Stimulated activated CD8-positive, alpha-beta memory T cell treated with anti-CD3 and anti-CD28 coated beads, Interleukin-4, amount 100 ng/mL, for 1 hour (primary cell): ENCODE results near the gene GSTP1.

Experiments
- DNase-seq, 2 donors: peaks; one replicate each; pipeline ENCODE4 v3.0.0-alpha.2; 2020; ENCODE audit warnings: low read depth in 2 of 2, low spot score in 1 of 2

The GSTP1 gene

DNA sequence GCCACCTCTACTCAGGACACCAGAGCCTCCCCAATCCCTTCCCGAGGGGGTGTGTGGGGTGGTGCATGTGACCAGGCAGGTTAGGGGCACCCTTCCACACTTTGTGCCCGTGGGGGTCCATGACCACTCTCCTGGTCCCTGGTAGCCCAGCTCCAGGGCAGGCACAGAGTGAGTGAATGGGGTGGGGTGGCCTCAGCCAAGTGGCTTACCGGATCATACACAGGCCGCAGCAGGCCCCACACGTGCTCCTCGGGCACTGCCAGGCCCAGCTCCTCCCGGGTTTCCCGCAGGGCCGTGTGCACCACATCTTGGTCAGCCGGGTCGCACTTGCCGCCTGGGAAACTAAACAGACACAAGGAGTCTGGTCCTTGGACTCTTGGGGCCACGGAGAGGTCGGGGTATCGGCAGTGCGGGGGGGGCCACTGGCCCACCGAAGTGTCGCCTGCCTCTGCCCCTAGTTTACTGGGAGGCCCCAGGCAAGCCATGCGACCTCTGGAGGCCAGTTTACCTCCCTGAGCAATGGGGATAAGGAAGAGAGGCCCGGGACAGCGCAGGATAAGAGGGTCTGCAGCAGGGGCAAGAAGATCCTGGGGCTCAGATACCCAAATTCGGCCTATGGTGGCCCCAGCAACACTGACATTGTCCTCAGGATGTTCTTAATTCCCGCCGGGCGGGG is 45.2 kb downstream of the GSTP1 start:
- no peak for DNase-seq

DNA sequence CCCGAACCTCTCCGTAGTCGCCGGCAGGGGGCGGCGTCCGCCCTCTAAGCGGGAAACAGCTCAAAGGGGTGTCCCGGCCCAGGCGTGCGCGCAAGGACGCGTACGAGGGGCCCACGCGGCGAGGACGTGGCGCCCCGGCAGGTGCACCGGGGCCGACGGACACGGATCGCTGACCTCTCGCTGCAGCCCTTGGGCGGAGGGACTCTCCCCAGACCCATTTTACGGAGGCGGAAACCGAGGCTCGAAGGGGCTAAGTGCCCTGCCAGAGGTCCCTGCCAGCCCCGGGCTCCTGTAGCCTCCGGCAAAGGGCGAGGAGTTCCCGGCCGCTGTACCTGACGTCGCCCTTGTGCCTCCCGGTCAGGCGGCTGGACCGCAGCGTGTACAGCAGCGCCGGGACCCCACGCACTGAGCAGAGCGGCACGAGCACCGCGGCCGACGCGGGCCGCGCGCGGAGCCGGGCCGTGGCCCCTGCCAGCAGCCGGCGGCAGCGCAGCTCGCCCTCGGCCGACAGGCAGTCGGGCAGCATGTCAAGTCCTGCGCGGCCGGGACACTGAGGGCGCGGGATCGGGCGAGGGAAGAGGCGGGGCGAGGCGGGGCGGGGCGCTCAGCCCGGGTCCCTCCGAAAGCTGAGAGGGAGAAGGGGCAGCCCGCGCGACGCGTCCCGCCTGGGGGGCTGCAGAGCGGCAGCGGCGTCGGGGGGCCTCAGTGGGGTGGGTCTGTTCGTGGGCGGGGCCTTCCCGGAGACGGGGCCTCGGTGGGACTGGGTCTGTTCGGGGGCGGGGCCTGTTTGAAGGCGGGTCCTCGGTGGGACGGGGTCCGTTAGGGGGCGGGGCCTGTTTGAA is 46.0 kb downstream of the GSTP1 start, which contains the start of gene NUDT8:
TSS of gene NUDT8 (minus strand) at position 552 of the 842 bp plus-strand sequence. CDS start at position 526, 26 bp downstream.
- DNase-seq, result peak; percentile 72 to 74

DNA sequence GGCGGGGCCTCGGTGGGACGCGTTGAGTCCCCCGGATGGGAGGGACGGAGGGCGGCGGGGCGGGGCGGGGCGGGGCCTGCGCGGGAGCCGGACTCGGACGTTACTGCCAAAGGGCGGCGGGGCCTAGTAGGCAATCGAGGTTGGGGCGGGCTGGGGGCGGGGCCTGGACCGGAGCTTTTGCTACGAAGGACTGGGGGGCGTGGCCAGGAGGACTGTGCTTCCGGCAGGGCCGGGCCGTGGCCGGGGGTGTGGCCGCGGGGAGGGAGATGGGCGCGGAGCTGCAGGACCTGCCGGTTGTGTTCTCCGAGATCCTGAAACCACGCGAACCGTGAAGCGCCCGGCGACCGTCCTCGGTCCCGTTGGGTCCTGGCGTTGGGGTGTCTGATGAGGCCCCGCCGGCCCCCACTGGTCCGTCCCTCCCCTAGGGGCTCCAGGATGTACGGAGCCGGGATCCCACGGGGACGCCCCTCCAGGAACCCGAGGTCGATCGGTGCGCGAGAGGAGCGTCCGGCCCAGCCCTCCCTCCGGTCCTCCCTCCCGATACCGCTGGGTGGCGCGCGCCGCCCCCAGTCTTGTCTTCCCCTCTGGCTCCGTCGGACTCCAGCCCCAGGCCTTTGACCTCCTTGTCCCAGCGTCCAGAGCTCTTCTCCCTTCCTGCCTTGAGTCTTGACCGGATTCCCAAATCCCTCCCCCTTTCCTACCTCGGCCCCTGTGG is 46.8 kb downstream of the GSTP1 start:
- peak; percentile 90 to 91 for DNase-seq

DNA sequence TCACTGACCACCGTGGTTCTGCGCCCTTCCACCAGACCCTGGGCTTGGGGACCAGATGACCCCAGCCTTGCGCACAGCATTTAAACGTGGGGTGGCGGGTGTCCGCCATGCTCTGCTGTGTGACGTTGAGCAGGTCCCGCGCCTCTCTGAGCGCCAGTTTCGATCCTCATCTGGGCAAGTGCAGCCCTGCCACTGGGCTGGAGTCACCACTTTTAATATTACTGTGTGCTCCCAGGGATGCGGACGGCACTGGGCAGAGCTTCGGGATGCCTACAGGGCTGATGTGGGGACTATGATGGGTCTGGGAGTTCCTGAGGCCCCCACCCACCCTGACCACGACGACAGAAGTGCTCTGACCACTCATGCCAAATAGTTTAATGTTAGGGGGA is 47.3 kb downstream of the GSTP1 start:
- no peak for DNase-seq

DNA sequence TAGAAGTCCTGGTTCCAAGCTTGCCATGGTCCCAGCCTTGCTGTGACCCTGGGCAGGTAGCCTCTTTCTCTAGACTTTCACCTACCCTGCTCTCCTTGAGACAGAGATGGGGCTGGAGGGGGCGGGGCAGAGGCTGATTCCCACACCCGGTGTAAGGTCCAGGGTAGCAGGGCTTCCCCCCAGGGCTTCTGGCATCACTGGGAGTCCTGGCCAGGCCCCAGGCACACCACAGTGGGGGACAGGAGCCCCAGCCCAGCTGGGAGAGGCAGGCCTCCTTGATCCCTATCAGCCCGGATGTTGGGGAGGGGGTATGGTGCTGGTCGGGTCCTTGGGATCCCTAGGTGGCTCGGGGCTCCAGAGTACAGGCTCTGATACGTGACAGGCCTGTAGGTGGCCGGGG is 47.8 kb downstream of the GSTP1 start:
- no peak for DNase-seq

DNA sequence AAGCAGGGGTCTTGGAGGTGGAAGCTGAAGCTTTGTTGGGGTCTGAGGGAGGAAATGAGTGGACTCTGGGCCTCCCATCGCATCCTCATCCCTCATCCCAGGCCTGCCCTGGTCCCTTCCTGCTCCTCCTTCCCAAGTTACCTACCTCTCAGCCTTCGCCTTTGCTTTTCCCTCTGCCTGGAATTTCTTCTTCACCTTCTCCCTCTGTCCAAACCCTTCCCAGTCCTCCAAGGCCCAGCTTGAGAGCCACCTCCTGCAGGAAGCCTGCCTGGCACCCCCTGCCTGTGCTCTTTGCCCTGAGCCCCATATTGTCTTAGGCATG is 48.2 kb downstream of the GSTP1 start:
- DNase-seq, result no peak

DNA sequence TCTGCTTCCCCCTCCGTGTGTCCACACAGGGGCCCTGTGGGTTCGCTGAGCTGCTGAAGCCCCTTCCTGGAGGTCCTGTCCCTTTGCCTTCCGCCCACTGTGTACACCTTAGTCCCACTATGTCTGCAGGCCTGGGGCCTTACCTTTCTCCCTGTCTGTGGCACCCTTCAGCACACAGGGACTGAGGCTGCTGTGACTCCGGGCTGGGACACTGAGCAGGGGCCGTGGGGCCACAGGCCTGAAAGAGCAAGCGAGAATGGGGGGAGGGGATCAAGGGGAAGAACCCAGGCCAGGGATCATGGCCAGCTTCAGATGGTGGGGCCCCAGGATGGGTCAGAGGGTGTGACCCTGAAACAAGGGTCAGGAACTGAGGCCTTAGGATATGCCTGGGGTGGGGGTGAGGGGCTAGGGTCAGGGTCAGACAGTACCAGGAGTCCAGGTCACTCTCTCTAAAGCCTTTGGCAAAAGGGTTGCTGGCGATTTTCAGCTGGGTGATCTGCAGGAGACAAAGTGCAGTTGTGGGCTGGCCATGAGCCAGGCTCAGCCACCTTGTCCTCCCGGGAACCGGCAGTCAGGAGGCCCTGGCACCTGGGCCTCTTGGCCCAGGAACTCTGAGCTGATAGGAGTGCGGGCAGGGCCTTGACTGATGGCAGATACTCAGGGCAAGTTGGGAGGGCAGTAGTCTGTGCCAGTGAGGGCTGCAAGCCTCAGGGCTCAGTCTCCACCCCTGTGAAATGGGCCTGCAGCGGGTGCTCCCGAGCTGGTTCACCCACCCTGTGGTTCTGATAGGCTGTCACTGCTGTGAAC is 48.8 kb downstream of the GSTP1 start:
- DNase-seq, result no peak

DNA sequence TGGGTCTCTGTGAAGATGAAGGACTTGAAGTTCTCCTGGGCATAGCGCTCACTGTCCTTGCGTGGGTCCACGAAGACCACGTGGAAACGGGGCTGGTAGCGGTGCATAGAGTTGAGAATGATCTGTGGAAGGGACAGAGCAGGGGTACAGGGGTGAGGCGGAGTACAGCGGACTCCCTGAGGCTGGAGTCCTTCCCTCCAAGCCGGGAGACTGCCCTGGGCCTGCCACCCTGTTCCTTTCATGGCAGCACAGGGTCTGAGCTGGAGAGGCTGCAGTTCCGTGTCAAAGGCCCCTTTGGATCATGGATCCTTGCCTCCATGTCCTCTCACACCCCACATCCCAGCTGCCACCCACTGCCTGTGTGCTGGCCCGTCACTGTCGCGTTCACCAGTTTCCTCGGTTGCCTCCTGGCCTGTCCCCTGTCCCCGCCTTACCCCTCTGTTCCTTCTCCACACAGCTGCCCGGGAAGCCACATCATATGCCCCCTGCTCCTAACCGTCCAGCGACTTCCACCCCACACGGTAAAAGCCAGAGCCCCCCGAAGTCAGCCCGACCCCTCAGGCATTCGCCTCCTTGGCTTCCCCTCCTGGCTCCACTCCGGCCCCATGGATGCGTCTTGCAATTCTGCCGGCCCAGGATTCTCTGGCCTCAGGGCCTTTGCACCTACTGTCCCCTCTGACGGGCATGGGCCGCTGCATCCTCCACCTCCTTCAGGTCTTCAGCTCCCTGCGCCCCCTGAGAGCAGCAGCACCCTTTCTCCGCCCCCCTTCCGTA is 49.6 kb downstream of the GSTP1 start:
- no peak for DNase-seq

DNA sequence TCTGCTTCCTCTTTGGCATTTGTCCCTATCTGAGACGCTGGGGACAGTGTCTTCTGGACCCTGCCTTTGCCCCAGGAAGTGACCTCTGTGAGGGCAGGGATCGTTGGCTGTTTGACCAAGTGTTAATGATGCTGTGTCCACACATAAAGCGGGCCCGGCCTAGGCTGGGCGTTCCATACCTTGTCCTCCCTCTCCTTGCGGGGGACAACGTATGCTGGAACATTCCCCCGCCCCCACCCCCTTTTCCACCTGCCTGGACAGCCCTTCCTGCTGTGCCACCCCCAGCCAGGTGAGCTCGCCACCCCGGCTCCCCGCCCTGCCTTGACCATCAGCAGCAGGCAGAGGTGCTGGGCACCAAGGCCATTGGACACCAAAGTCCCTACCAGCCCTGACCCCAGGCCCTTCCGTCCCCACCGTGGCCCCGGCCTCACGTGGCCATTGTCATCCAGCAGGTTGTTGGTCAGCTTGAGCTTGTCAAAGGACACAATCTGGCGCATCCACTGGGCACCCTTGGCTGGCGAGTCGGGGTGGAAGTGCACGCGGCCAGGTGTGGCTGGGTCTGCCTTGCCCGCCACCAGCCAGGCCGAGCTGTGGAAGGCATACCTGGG is 50.2 kb downstream of the GSTP1 start:
- DNase-seq, result no peak

DNA sequence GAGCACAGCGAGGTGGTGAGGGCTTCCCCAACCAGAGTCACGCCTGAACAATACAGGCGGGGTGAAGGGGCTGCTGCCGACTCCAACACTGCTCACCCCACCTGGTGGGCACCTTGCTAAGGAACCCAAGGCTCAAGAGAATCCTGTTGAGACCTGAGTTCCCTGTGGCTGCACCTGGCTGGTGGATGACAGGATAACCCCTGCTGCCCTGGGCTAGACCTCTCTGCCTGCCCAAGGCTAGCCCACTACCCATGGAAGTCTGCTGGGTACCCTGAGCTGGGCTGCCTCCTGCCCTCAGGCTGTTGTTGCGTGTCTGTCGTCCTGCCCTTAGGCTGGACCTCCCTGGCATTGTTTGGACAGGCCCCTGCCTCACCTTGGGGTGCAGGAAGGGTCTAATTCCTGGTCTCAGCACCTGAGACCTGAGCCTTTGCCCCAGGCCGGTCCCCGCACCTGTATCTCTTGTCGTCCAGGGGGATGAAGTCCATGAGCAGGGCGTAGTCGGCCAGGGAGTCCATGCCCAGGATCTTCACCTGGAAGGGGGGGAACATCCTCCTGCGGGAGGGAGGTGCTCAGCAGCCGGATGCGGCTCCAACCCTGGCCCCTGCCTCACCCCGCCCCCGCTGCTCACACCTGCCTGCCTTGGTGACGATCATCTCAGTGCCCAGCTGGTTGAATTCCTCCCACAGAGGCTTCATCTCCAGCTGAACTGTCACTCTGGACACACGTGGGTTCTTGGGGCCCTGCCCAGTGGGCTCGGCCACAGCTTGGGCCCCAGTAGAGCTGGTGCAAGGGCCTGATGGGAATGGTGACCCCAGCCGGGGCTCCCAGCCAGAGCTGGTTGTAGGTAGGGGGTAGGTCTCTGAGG is 51.0 kb downstream of the GSTP1 start:
- no peak for DNase-seq

DNA sequence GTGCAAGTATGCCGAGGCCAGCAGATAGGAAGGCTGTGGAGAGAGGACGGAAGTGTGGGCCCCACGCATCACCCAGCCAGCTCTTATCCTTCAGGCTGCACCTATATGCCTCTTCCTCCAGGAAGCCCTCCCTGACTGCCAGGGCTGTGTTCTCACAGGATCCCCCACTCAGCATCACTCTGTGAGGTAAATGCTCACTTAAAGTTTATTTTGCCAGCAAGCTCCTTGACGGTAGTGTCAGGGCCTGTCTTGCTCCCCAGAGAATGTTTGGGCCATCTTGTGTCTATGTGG is 51.6 kb downstream of the GSTP1 start:
- no peak for DNase-seq
